Endothelial cell of umbilical vein (primary cell): Measurements from ENCODE around the gene SNX4. TPM values are rescaled to one million over a fixed set of nuclear protein-coding genes. Genes with fewer than 3 reads are reported as not detected.

Experiments used
- BruUV-seq: library from RNA; stranded (reverse); fragments of 400-500 nt; replicated peaks from 2 replicates; lab custom pipeline; 2021; lab: Mats Ljungman, UMichigan
- CTCF ChIA-PET: fragments of 300-600, 350-600 bp; sonication (Branson Sonifier 250); formaldehyde crosslinking; loops from one replicate; lab custom pipeline; 2021; ENCODE audit warnings: antibody characterized with exemption, inconsistent platforms; lab: Charles Lee
- POLR2A ChIA-PET: fragments of 300-600, 350-600 bp; sonication (Branson Sonifier 250); formaldehyde crosslinking; loops from one replicate; lab custom pipeline; 2021; ENCODE audit warnings: antibody characterized with exemption, inconsistent platforms; lab: Charles Lee
- DNase-seq: peaks from one replicate; pipeline ENCODE4 v3.0.0-alpha.2; 2011; ENCODE audit warnings: low read depth, low spot score
- FAIRE-seq: peaks from 2 replicates; lab custom pipeline; 2011; peaks lifted over from hg19 to GRCh38; lab: Jason Lieb, UNC
- H2AFZ ChIP-seq: 2 replicates; pipeline ENCODE4 v1.6.0; 2012; ENCODE audit warnings: low read depth, low read length, control low read depth, inconsistent platforms
- H3K27ac ChIP-seq: 2 replicates; pipeline ENCODE4 v1.5.1; 2011; ENCODE audit warnings: low read depth, mild to moderate bottlenecking, control low read depth, low read length, moderate library complexity; ENCODE audit not compliant: insufficient read depth
- H3K27me3 ChIP-seq, 2 experiments: 2 replicates each; pipeline versions ENCODE4 v1.6.0 to v1.6.1; 2011; ENCODE audit warnings: low read length in 2 of 2, mixed read lengths in 1 of 2; ENCODE audit not compliant: control insufficient read depth in 2 of 2, insufficient read depth in 2 of 2
- H3K36me3 ChIP-seq, 2 experiments: 2 replicates in 1 of 2; 3 replicates in 1 of 2; pipeline ENCODE4 v1.5.1; 2011; ENCODE audit warnings: low read length in 2 of 2, mild to moderate bottlenecking in 1 of 2, moderate library complexity in 1 of 2; ENCODE audit not compliant: control insufficient read depth in 2 of 2, insufficient read depth in 2 of 2; ENCODE audit errors: extremely low read depth in 1 of 2
- H3K4me1 ChIP-seq: 3 replicates; pipeline ENCODE4 v1.5.1; 2011; ENCODE audit warnings: mild to moderate bottlenecking, low read length; ENCODE audit not compliant: control insufficient read depth, insufficient read depth; ENCODE audit errors: extremely low read depth
- H3K4me2 ChIP-seq: 2 replicates; pipeline ENCODE4 v1.6.1; 2011; ENCODE audit warnings: low read length, control low read depth, mixed read lengths; ENCODE audit not compliant: insufficient read depth
- H3K4me3 ChIP-seq, 3 experiments: fragments of 200-600 bp in 1 of 3; sonication (generic), shearing (Covaris generic) in 1 of 3; replicated peaks in 1 of 3; 2 replicates each; pipeline ENCODE4 v1.5.1; 2011 to 2016; ENCODE audit warnings: control low read depth in 3 of 3, low read length in 3 of 3, mild to moderate bottlenecking in 2 of 3, inconsistent platforms in 1 of 3, low read depth in 1 of 3, moderate library complexity in 1 of 3; ENCODE audit not compliant: insufficient read depth in 1 of 3
- H3K79me2 ChIP-seq: 2 replicates; pipeline ENCODE4 v1.6.0; 2012; ENCODE audit warnings: low read length, inconsistent platforms; ENCODE audit not compliant: control insufficient read depth, insufficient read depth
- H3K9ac ChIP-seq: replicated peaks from 2 replicates; pipeline ENCODE3; 2011; ENCODE audit warnings: low read length, control low read depth; ENCODE audit not compliant: insufficient read depth; ENCODE audit errors: extremely low read depth
- H3K9me1 ChIP-seq: replicated peaks from 3 replicates; pipeline ENCODE4 v1.6.0; 2011; ENCODE audit warnings: mild to moderate bottlenecking, low read length; ENCODE audit not compliant: control insufficient read depth, insufficient read depth; ENCODE audit errors: extremely low read depth
- H3K9me3 ChIP-seq: replicated peaks from 2 replicates; pipeline ENCODE4 v1.5.1; 2012; ENCODE audit warnings: low read length, inconsistent platforms; ENCODE audit not compliant: control insufficient read depth, insufficient read depth
- H4K20me1 ChIP-seq: replicated peaks from 2 replicates; pipeline ENCODE3; 2011; ENCODE audit warnings: mild to moderate bottlenecking, low read length; ENCODE audit not compliant: control insufficient read depth, insufficient read depth; ENCODE audit errors: extremely low read depth
- CTCF ChIP-seq, 2 donors: IDR thresholded peaks; 1 replicate in 1 of 2; 2 replicates in 1 of 2; pipeline ENCODE4 v1.5.1; 2011; ENCODE audit warnings: low read length in 2 of 2, mild to moderate bottlenecking in 2 of 2, moderate library complexity in 2 of 2, control low read depth in 1 of 2, inconsistent platforms in 1 of 2, low read depth in 1 of 2; ENCODE audit not compliant: insufficient read depth in 1 of 2; ENCODE audit errors: extremely low read depth in 1 of 2
- EZH2 ChIP-seq: IDR thresholded peaks from 2 replicates; pipeline ENCODE4 v1.6.1; 2012; ENCODE audit warnings: borderline replicate concordance, low read depth, mild to moderate bottlenecking, moderate library complexity, low read length, inconsistent platforms; ENCODE audit not compliant: severe bottlenecking
- FOS ChIP-seq: IDR thresholded peaks from 2 replicates; pipeline ENCODE4 v1.6.1; 2011; ENCODE audit warnings: mild to moderate bottlenecking, low read length, moderate library complexity, borderline replicate concordance; ENCODE audit not compliant: insufficient read depth
- GATA2 ChIP-seq: IDR thresholded peaks from 2 replicates; pipeline ENCODE4 v1.7.0; 2011; ENCODE audit warnings: low read depth, mild to moderate bottlenecking, moderate library complexity, mixed read lengths, low read length; ENCODE audit not compliant: insufficient read length, insufficient read depth
- JUN ChIP-seq: IDR thresholded peaks from 2 replicates; pipeline ENCODE4 v1.6.1; 2011; ENCODE audit warnings: borderline replicate concordance, low read depth; ENCODE audit not compliant: insufficient read length, insufficient read depth
- MAX ChIP-seq: IDR thresholded peaks from 2 replicates; pipeline ENCODE4 v1.6.1; 2011; ENCODE audit not compliant: insufficient read depth, insufficient read length
- MYC ChIP-seq: IDR thresholded peaks from one replicate; pipeline ENCODE4 v1.6.1; 2011; ENCODE audit warnings: mild to moderate bottlenecking, low read depth, low read length
- POLR2A ChIP-seq: IDR thresholded peaks from 2 replicates; pipeline ENCODE4 v1.6.1; 2012; ENCODE audit warnings: low read depth, mild to moderate bottlenecking, control low read depth, low read length
- POLR2AphosphoS5 ChIP-seq: IDR thresholded peaks from 2 replicates; pipeline ENCODE4 v1.6.1; 2012; ENCODE audit warnings: low read depth, mild to moderate bottlenecking, control low read depth, low read length, moderate library complexity; ENCODE audit not compliant: insufficient read depth
- dilution Hi-C: fragments of 300-500 bp; cut with MboI; formaldehyde crosslinking; loops from one replicate; pipeline ENCODE4 v1.15.0; 2019; ENCODE audit warnings: low sequenced_read_pairs; ENCODE audit not compliant: extremely low pct_ligation_motif_present
- intact Hi-C: fragments of 100-400 bp; cut with micrococcal nuclease; formaldehyde crosslinking; loops from one replicate; pipeline ENCODE4 v1.10.0; 2022
- polyA plus RNA-seq, 4 experiments: library from polyadenylated mRNA; depleted of rRNA in 3 of 4; stranded (reverse) in 3 of 4; unstranded in 1 of 4; fragments of >200 nt; gene quantifications; 2 replicates each; pipeline versions ENCODE4 v1.2.1 to v1.2.3, GENCODE V29; 2011 to 2012; ENCODE audit warnings: missing spikeins in 1 of 4
- total RNA-seq: library from RNA; stranded (reverse); gene quantifications from 2 replicates; pipeline ENCODE4 v1.2.3, GENCODE V29; 2021

The SNX4 gene
- total and polyA plus RNA-seq, 2 donors (not counting 3 experiments of a cell fraction or from before 2014, with no cell fraction given) = 7.5 to 39.2 TPM

- H3K79me2 ChIP-seq = no peaks in the 10 kb centered on the region
- ChIA-PET POLR2A (no interaction called here), CTCF (interaction anchor here (1.0 to 1.1 kb wide), 2 partner anchors 10 to 142 kb away, joined by 3 read pairs; no protein-coding TSS in a partner anchor)
- no peaks in the 10 kb centered on the region for H3K36me3 ChIP-seq
- H3K27ac ChIP-seq = no peak overlapping the region
- DNase-seq = no peak
- no peak overlapping the region for H3K4me2 ChIP-seq
- H3K4me3 ChIP-seq = no peak overlapping the region
- dilution Hi-C loops = no loop called here
- TF ChIP-seq GATA2 (no peak), POLR2A (no peak)
- H3K9ac ChIP-seq = no peak overlapping the region
- no peak for FAIRE-seq
- no peaks in the 10 kb centered on the region for H3K4me1 ChIP-seq
- intact Hi-C loops = no loop called here
- no peak overlapping the region for H2AFZ ChIP-seq
- no peaks in the 10 kb centered on the region for H3K9me1 ChIP-seq
- no peaks in the 10 kb centered on the region for H3K9me3 ChIP-seq
- no TSS peak for BruUV-seq
- no peaks in the 10 kb centered on the region for H4K20me1 ChIP-seq
- peaks cover 6 to 20% of the 10 kb centered on the region in 2 experiments for H3K27me3 ChIP-seq
Observed at GRCh38 chr3:125414669-125415068, 105.3 kb downstream of the SNX4 start.

GRCh38 chr3:125410922-125411321 lies 109.1 kb downstream of the SNX4 start:
- Histone ChIP-seq H4K20me1 (no peaks in the 10 kb centered on the region), H3K4me3 (no peak overlapping the region), H3K9ac (no peak overlapping the region), H3K9me1 (no peaks in the 10 kb centered on the region), H3K27ac (no peak overlapping the region), H3K4me1 (no peaks in the 10 kb centered on the region), H3K79me2 (no peaks in the 10 kb centered on the region), H3K9me3 (no peaks in the 10 kb centered on the region), H3K4me2 (no peak overlapping the region), H3K27me3 (peaks cover 18 to 25% of the 10 kb centered on the region in 2 experiments), H3K36me3 (no peaks in the 10 kb centered on the region), H2AFZ (no peak overlapping the region)
- CTCF ChIA-PET = no interaction called here
- dilution Hi-C loops = no loop called here
- POLR2A ChIA-PET = no interaction called here
- no TSS peak for BruUV-seq
- intact Hi-C loops = no loop called here
- FAIRE-seq (no peak), DNase-seq (no peak)
- TF ChIP-seq POLR2A (no peak), CTCF (IDR thresholded peaks at IDR 0.05; ENCODE audit: extremely low read depth in 1 of 2, insufficient read depth in 1 of 2, low read depth in 1 of 2, low read length in 2 of 2) (no peak), GATA2 (no peak), FOS (no peak), POLR2AphosphoS5 (no peak), EZH2 (no peak), JUN (no peak), MYC (no peak), MAX (no peak)
